Fibroblast of skin of scalp (primary cell): ENCODE measurements around the gene THSD7B.
"Not testable (repeated sequence)": the region's sequence is repeated elsewhere in the genome, so short reads cannot be mapped to it uniquely, and the experiment has no call there.

ENCODE experiments used
- DNase-seq: peaks from one replicate; pipeline ENCODE4 v3.0.0-alpha.2; 2013

Gene THSD7B

DNA sequence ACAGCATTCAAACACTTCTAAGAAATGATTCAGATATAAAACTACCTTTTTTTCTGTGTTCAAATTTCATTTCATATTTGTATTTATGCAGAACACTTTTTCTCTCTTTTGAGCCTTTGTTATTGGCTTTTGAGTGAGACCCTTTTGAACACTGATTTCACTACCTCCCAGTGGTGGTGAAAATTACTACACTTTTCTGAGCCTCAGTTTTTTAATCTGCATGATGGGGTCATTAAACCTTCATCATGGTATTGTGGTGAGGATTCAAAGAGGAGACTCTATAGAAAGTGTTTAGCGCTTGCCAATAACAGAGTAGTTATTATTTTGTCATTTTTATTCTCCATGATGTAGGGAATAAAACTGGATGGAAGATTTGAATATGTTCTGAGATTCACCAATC, 169.8 kb downstream of the THSD7B start:
- DNase-seq = no peak

GRCh38 chr2:136956050-136956449, 190.7 kb downstream of the THSD7B start:
- DNase-seq = no peak

DNA sequence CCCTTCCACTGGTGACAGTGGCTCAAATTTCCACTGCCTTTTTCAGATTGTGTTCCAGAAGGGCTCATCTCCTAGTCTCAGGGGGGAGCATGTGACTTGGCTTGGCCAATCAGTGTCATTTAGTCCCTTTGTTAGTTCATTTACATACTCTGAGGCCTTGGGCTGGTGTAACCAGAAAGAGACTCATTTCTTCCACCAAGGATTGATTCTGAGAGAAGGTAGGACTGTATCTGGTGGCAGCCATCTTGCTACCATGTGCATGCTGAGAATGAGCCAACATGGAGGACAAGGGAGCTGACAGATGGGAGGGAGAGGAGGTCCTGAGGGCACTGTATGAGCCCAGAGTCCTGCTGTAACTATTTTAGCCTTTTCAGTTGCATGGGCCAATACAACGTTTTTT, 191.7 kb downstream of the THSD7B start:
- DNase-seq = no peak

GRCh38 chr2:136962105-136962725, 196.9 kb downstream of the THSD7B start:
- no peak for DNase-seq

DNA sequence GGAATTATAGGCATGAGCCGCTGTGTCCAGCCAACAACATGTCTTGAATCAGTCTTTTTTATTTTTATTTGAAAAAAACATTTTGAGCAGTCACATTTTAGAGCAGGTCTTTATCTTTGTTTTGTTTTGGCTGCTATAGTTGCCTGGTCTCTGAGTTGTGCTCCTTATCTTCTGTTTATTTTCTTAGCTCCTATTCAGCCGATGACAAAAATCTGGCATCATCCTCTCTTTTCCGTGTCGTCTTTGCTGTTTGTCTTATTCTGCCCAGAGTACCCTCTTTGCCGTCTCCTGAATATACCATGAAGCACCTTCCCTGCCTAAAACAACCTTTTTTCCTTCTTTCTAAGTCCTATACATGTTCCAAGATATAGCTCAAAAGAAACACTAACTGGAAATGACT, 201.1 kb downstream of the THSD7B start:
- no peak for DNase-seq

- no peak for DNase-seq
Measured at GRCh38 chr2:136980303-136980702, 215.0 kb downstream of the THSD7B start.

GRCh38 chr2:136981689-136982088, 216.3 kb downstream of the THSD7B start:
- not testable (repeated sequence) for DNase-seq

- no peak for DNase-seq
Measured at GRCh38 chr2:136985044-136985443, 219.7 kb downstream of the THSD7B start.

DNA sequence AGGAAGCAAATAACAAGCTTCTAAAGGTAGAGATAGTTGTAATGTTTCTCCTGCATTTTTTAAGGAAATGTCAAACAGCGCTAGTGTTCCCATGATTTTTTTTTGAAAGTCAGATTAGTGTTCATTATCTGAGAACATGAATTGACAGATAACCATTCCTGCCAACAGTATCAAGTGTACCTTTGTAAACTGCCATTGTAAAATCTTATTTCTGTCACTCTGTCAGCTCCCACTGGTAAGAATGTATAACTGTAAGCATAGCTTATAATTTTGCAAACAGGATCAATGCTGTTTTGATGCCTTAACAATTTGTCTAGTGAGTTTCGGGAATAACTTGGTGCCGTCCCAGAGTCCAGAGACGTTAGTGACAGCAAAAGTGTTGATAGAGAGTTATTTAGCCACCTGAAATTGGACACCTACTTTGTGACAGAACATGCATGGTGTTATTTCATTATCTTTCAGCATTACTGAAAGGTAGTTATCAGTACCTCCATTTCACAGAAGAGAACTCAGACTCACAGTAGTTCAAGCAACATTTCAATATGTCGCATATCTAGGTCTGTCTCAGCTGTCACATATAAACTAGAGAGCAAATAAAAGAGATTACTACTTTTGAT, 221.4 kb downstream of the THSD7B start:
- no peak for DNase-seq

DNA sequence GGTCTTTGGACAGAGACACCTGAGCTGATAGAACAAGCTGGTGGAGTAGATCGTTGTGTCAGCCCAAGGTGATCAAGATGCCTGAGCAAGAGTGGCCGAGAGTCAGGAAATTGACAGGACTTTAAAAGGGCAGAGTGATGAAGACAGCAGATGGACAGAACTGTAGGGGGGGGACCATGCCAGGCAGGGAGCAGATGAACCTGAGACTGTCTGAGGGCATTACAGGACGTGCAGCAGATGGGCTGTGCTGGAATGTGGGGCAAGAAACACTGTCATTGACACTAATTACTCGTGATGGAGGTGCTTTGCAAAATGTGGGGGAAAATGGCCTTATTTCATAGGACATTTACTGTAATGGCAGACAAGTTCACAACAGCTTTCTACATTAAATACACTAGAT, 225.0 kb downstream of the THSD7B start:
- no peak for DNase-seq

DNA sequence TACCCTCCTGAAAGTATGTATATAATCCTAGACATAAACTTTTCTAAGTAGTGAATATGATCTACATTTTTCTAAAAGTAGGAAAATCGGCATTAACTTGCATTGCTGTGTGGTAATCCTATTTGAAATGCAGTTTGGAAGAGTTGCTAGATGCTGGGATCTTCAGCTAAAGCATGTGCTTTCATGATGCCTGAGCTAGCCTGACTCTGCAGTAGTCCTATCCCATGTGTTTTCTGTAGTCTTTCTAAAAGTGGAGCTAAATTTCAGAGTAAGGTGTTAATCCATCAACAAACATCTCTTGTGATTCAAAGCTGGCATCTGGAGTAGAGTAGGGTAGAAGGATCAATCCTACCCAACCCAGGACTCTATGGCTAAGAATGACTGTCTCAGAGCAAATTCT, 229.4 kb downstream of the THSD7B start:
- DNase-seq = no peak

- DNase-seq = no peak
Measured at GRCh38 chr2:136997557-136997956, 232.2 kb downstream of the THSD7B start.

- DNase-seq = no peak
Measured at GRCh38 chr2:137000811-137001210, 235.5 kb downstream of the THSD7B start.

DNA sequence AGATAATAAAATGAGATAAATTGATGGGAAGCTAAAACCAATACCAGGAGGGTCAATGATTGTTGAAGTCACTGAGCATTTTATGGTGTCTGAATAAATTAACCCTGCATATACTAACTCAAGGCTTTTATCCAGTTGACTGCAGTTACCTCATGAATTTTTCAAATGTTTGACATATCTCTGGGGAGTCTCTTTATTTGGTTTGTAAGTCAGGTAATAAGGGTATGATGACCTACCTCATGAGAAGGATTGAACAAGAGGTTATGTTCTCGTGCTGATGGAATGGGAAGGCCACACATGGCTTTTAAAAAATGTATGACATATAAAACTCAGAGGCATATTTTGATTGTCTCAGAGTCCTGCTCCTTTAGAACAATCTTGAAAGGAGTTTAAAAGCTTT, 237.6 kb downstream of the THSD7B start:
- no peak for DNase-seq

DNA sequence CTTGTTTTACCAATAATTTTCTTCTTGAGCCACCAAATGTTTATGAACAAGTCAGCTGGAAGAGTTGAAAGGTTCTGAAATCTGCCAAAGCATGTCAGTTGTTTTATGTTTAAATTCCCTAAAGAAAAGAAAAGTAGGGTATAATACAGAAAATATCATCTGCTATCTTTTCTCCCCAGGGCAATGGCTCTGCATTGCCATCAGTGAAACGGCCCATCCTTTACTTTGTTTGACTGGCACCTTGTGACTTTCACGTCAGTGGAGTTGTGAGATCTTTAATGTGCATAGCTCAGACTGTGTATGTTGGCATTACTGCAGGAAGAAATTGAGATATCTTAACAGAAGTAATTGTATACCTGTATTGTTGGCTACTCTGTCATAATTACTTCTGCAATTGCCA, 239.9 kb downstream of the THSD7B start:
- DNase-seq = no peak

DNA sequence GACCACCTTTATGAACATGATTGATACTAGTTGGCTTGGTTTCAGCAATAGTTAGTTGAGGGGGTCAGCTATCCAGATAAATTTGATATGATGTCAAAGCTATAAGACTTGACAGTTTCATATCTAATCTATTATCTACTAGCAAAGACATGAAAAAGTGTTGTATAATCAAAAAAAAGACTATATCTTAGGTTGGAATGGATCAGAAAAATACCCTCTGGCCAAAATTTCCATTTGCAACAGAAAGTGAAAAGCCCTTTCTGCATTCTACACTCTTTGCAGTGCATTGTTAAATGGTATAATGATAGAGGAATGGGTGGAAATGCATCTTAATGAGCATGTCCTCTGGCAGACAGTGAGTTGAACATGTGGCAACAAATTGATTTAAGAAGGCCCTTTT, 242.6 kb downstream of the THSD7B start:
- DNase-seq = no peak

- DNase-seq = no peak
Measured at GRCh38 chr2:137009953-137010352, 244.6 kb downstream of the THSD7B start.

DNA sequence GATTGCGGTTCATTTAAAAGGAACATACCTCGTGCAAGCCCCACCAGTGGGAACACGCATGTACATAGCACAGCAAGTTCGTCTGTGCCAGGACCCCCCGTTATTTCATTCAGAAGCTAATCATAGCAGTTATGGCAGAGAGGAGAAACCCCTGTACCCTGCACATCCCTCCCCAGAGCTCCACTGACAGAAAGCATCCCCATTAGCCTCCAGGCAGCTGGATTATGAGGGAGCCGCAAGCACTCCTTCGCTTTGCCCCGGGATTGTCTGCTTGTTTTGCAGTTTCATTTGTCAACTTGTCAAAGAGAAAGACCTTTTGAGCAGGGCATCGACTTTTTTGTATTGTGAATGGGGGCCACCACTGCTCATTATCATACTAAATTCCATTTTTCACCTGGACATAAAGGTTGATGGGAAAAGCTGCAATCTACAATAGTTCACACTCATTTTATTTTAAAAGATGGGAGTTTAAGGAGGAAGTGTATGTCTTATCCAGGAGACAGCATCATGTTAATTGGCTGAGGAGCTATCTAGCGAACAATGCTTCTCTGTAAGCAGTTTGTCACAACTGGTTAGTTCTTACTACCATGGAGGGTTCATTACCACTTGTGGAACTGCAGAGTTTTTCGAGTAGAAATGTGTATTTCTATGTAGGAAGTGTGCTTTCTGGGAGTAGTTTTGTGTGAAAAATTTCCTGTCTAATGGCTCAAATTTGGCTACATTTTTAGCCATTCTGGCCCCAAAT, 255.3 kb downstream of the THSD7B start:
- DNase-seq = no peak

DNA sequence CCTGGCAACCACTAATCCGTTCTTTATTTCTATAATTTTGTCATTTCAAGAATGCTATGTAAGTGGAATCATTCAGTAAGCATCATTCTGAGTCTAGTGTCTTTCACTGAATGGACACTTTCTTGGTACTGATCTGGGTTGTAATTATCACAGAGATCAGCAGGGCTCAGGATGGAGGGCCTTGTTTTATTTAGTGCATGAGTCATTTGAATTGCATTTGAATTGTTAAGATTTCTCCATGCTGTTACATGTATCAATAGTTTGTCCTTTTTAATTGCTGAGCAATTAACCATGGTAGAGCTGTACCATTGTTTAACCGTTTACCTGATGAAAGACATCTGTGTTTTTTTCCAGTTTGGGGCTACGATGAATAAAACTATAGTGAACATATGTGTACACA, 256.4 kb downstream of the THSD7B start:
- no peak for DNase-seq

GRCh38 chr2:137023205-137023604, 257.9 kb downstream of the THSD7B start:
- no peak for DNase-seq

GRCh38 chr2:137031731-137032130, 266.4 kb downstream of the THSD7B start:
- no peak for DNase-seq

- no peak for DNase-seq
Measured at GRCh38 chr2:137036619-137037018, 271.3 kb downstream of the THSD7B start.

DNA sequence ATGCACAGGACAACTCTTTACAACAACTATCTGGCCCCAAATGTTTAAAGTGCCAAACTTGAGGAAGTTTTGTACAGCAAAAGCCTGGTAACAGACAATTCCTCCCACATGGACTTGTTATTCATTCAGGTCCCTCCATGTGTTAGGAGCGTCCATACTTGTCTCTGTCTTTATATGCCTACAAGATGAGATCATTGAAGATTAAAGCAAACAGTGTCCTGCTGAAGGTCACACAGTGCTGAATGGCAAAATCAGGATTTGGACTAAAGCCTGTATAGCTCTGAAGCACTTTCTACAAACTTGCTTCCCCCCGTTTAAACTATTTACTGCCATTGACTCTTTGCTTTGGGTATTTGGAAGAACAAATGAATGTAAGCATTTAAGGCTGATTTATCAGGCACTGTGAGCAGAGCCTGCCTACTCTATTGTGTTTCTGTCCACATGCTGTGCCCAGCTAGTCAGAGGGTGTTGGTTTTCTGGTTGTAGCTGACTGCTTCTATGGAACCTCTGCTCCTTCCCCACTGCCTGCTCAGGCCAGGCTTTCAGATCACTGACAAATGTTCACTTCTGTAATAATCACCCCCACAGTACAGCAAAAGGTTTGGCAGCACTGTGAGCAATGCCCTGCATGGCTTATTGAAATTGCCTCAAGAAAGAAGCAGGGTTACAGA, 274.3 kb downstream of the THSD7B start:
- no peak for DNase-seq

GRCh38 chr2:137047369-137047768, 282.0 kb downstream of the THSD7B start:
- no peak for DNase-seq
